ENCODE measurements around the gene SCYL1.

DNA sequence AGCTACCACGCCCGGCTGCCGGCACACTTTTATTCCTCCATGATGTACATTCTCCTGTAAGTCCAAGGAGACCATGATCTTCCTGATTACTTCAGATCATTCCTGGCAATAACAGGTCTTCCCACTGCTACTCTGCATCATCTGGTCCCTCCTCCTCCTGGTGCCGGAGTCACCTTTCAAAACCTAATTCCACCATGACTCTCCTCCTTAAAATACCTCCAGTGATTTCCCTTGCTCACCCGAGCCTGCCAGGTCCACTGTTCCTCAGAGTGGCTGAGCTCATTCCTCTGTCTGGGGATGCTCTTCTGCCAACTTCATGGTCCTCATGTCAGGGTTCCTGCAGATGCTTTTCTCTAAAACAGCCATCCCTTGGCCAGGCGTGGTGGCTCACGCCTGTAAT is 37.1 kb downstream of the SCYL1 start:
- no peak for TF ChIP-seq RAD21 (IDR thresholded peaks at IDR 0.05)
- TF ChIP-seq CTCF (IDR thresholded peaks at IDR 0.05; ENCODE audit: low read depth, low read length, missing input control) = no peak
- TF ChIP-seq ZBTB33 (IDR thresholded peaks at IDR 0.05) = no peak
- no peak for TF ChIP-seq YY1 (IDR thresholded peaks at IDR 0.05)
- TF ChIP-seq TAF1 (conservative IDR thresholded peaks at IDR 0.05) = no peak
- no peak for TF ChIP-seq SP1 (IDR thresholded peaks at IDR 0.05)
- TF ChIP-seq REST (IDR thresholded peaks at IDR 0.05) = no peak
- TF ChIP-seq EGR1 (IDR thresholded peaks at IDR 0.05; ENCODE audit: low read depth in 2 of 2) = no peak
- TF ChIP-seq, protein P1, sequence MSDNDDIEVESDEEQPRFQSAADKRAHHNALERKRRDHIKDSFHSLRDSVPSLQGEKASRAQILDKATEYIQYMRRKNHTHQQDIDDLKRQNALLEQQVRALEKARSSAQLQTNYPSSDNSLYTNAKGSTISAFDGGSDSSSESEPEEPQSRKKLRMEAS (IDR thresholded peaks at IDR 0.05) = no peak
- no peak for TF ChIP-seq GABPA (IDR thresholded peaks at IDR 0.05 in 1 of 2, conservative IDR thresholded peaks at IDR 0.05 in 1 of 2)
